Measurements from ENCODE around the gene SLC39A13. TPM values are rescaled to one million over a fixed set of nuclear protein-coding genes. Genes with fewer than 3 reads are reported as not detected.

The SLC39A13 gene
- total and polyA plus RNA-seq, 2 donors (not counting 1 experiment from before 2014, with no cell fraction given), result 62.9 to 88.7 TPM

DNA sequence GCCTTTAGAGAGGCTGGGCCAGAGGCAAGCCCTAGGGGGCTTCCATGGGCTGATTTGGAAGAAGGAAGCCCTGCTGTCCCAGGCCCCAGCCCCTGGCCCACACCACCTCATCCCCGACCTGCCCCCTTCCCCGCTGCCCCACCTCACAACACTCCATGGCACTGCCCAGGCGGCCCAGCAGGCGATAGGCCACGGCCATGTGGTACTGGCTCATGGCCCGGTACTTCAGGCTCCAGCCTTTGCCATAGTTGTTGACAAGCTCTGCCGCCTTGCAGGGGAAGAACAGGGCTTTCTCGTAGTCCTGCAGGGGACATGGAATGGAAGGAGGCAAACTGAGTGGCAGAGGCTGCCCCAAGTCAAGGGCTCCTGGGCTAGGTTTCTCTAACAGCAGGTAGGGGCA lies 34.1 kb downstream of the SLC39A13 start:
- no peak overlapping the region for H3K4me3 ChIP-seq (replicated peaks in 1 of 4; ENCODE audit: control extremely low read depth in 1 of 4, insufficient read depth in 1 of 4, low read depth in 3 of 4, low read length in 4 of 4)
- no peak overlapping the region for H3K27ac ChIP-seq (ENCODE audit: insufficient read depth, low read length)
- TF ChIP-seq EZH2 (IDR thresholded peaks at IDR 0.05; ENCODE audit: low read length, missing control alignments), result no peak
- TF ChIP-seq, protein P1, sequence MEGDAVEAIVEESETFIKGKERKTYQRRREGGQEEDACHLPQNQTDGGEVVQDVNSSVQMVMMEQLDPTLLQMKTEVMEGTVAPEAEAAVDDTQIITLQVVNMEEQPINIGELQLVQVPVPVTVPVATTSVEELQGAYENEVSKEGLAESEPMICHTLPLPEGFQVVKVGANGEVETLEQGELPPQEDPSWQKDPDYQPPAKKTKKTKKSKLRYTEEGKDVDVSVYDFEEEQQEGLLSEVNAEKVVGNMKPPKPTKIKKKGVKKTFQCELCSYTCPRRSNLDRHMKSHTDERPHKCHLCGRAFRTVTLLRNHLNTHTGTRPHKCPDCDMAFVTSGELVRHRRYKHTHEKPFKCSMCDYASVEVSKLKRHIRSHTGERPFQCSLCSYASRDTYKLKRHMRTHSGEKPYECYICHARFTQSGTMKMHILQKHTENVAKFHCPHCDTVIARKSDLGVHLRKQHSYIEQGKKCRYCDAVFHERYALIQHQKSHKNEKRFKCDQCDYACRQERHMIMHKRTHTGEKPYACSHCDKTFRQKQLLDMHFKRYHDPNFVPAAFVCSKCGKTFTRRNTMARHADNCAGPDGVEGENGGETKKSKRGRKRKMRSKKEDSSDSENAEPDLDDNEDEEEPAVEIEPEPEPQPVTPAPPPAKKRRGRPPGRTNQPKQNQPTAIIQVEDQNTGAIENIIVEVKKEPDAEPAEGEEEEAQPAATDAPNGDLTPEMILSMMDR (conservative IDR thresholded peaks at IDR 0.05 in 1 of 2, IDR thresholded peaks at IDR 0.05 in 1 of 2; ENCODE audit: low read depth in 1 of 2, low read length in 2 of 2), result no peak
- H3K4me1 ChIP-seq (ENCODE audit: control insufficient read depth, extremely low read depth, insufficient read depth, low read length), result no peaks in the 10 kb centered on the region
- H3K9me3 ChIP-seq (ENCODE audit: control insufficient read depth, insufficient read depth, low read depth, low read length), result no peaks in the 10 kb centered on the region
- no peak for DNase-seq (ENCODE audit: low read depth in 2 of 2)
- no peaks in the 10 kb centered on the region for H3K36me3 ChIP-seq (ENCODE audit: control insufficient read depth, insufficient read depth, low read length)
- H3K4me2 ChIP-seq (ENCODE audit: extremely low read depth, insufficient read depth, low read length), result no peak overlapping the region
- no peaks in the 10 kb centered on the region for H4K20me1 ChIP-seq (ENCODE audit: control insufficient read depth, extremely low read depth, insufficient read depth, low read length)
- no peak overlapping the region for H2AFZ ChIP-seq (ENCODE audit: low read length)
- H3K27me3 ChIP-seq (ENCODE audit: control insufficient read depth, insufficient read depth, low read length), result no peaks in the 10 kb centered on the region
- no peak overlapping the region for H3K9ac ChIP-seq (ENCODE audit: insufficient read depth, low read length)
- H3K79me2 ChIP-seq (ENCODE audit: control insufficient read depth, insufficient read depth, low read length), result no peaks in the 10 kb centered on the region

DNA sequence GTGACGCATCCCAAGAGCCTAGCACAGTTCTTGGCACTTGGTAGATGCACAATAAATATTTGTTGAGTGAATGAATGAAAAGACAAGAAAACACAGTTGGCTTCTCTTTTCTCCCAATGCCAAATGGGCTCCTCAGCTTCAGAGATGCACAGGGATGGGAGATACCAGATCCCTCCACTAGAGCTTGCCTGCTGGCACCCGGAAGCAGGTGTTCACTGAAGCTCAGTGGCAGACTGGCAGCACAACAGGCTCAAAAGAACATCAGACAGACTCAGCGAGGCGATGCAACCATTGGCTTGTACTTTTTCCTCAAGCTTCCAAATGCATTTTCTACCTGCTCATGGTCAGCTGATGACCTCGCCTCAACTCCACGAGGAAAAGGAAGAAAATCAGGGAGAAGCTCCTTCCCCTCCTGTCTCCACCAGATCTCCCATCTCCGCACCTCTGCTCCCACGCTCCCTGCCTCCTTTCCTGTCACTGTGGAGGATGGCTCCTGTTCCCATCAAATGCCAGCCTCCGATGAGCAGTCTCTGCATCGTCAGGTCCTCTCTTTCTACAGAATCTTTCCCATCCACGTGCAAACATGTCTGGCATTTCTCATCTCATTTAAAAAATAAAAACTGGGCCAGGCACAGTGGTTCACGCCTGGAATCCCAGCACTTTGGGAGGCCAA lies 34.8 kb downstream of the SLC39A13 start:
- no peak overlapping the region for H3K27ac ChIP-seq (ENCODE audit: insufficient read depth, low read length)
- no peak for DNase-seq (ENCODE audit: low read depth in 2 of 2)
- TF ChIP-seq, protein P1 (conservative IDR thresholded peaks at IDR 0.05 in 1 of 2, IDR thresholded peaks at IDR 0.05 in 1 of 2; ENCODE audit: low read depth in 1 of 2, low read length in 2 of 2), result no peak
- no peak for TF ChIP-seq EZH2 (IDR thresholded peaks at IDR 0.05; ENCODE audit: low read length, missing control alignments)
- no peak overlapping the region for H3K4me2 ChIP-seq (ENCODE audit: extremely low read depth, insufficient read depth, low read length)
- no peaks in the 10 kb centered on the region for H3K36me3 ChIP-seq (ENCODE audit: control insufficient read depth, insufficient read depth, low read length)
- H3K9ac ChIP-seq (ENCODE audit: insufficient read depth, low read length), result no peak overlapping the region
- no peaks in the 10 kb centered on the region for H3K79me2 ChIP-seq (ENCODE audit: control insufficient read depth, insufficient read depth, low read length)
- H3K4me1 ChIP-seq (ENCODE audit: control insufficient read depth, extremely low read depth, insufficient read depth, low read length), result no peaks in the 10 kb centered on the region
- no peaks in the 10 kb centered on the region for H3K9me3 ChIP-seq (ENCODE audit: control insufficient read depth, insufficient read depth, low read depth, low read length)
- H4K20me1 ChIP-seq (ENCODE audit: control insufficient read depth, extremely low read depth, insufficient read depth, low read length), result no peaks in the 10 kb centered on the region
- H3K4me3 ChIP-seq (replicated peaks in 1 of 4; ENCODE audit: control extremely low read depth in 1 of 4, insufficient read depth in 1 of 4, low read depth in 3 of 4, low read length in 4 of 4), result no peak overlapping the region
- H2AFZ ChIP-seq (ENCODE audit: low read length), result no peak overlapping the region
- H3K27me3 ChIP-seq (ENCODE audit: control insufficient read depth, insufficient read depth, low read length), result no peaks in the 10 kb centered on the region

DNA sequence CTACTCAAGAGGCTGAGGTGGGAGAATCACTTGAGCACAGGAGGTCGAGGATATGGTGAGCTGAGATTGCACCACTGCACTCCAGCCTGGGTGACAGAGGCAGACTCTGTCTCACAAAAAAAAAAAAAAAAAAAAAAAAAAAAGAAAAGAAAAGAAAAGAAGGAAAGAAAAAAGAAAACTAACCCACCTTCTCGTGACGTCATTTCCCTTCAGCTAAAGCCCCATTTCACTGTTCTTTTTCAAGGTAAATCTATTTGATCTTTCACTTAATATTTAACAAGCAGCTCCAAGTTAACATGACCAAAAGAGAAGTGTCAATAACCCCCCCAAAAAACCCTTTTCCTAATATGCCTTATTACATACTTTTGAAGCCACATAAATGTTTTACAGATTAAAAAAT lies 35.4 kb downstream of the SLC39A13 start:
- H3K9me3 ChIP-seq (ENCODE audit: control insufficient read depth, insufficient read depth, low read depth, low read length), result no peaks in the 10 kb centered on the region
- no peaks in the 10 kb centered on the region for H4K20me1 ChIP-seq (ENCODE audit: control insufficient read depth, extremely low read depth, insufficient read depth, low read length)
- no peaks in the 10 kb centered on the region for H3K27me3 ChIP-seq (ENCODE audit: control insufficient read depth, insufficient read depth, low read length)
- no peak overlapping the region for H2AFZ ChIP-seq (ENCODE audit: low read length)
- no peak overlapping the region for H3K27ac ChIP-seq (ENCODE audit: insufficient read depth, low read length)
- no peaks in the 10 kb centered on the region for H3K36me3 ChIP-seq (ENCODE audit: control insufficient read depth, insufficient read depth, low read length)
- H3K79me2 ChIP-seq (ENCODE audit: control insufficient read depth, insufficient read depth, low read length), result no peaks in the 10 kb centered on the region
- TF ChIP-seq, protein P1 (conservative IDR thresholded peaks at IDR 0.05 in 1 of 2, IDR thresholded peaks at IDR 0.05 in 1 of 2; ENCODE audit: low read depth in 1 of 2, low read length in 2 of 2), result no peak
- no peak for TF ChIP-seq EZH2 (IDR thresholded peaks at IDR 0.05; ENCODE audit: low read length, missing control alignments)
- H3K9ac ChIP-seq (ENCODE audit: insufficient read depth, low read length), result no peak overlapping the region
- DNase-seq (ENCODE audit: low read depth in 2 of 2), result no peak
- H3K4me1 ChIP-seq (ENCODE audit: control insufficient read depth, extremely low read depth, insufficient read depth, low read length), result no peaks in the 10 kb centered on the region
- H3K4me2 ChIP-seq (ENCODE audit: extremely low read depth, insufficient read depth, low read length), result no peak overlapping the region
- H3K4me3 ChIP-seq (replicated peaks in 1 of 4; ENCODE audit: control extremely low read depth in 1 of 4, insufficient read depth in 1 of 4, low read depth in 3 of 4, low read length in 4 of 4), result no peak overlapping the region

Data from fibroblast of lung (primary cell).